ENCODE results near the gene VAV3.
"Not testable (repeated sequence)": the region's sequence is repeated elsewhere in the genome, so short reads cannot be mapped to it uniquely, and the experiment has no call there.

Gene VAV3

DNA sequence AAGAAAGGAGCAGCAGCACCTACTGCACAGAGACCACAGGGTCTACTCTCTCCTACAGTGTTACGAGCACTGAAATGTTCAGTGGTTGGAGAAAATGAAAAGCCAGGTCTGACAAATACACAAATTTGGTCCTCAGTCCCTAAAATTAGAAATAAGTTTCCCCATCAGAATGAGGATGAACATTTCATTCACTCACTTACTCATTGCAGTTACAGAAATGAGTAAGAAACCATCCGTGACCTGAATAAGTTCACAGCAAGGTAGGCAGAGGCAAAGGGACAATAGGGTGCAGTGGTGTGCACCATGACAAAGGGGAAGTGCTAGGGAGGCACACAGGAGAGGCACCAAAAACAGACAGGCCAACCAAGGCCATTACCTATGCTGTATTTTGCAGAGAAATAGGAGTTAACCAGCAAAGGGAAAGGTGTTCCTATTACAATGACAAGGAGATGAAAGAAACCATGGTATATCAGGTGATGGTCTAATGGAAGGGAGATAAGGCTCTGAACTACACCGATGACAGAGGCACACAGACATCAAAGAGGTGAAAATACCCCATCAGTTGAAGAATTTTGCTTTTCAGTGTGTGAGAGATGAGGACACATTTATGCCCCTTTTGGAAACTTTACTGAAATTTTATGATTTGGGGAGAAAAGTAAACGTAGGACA is 29.4 kb downstream of the VAV3 start:
- no peak for DNase-seq

DNA sequence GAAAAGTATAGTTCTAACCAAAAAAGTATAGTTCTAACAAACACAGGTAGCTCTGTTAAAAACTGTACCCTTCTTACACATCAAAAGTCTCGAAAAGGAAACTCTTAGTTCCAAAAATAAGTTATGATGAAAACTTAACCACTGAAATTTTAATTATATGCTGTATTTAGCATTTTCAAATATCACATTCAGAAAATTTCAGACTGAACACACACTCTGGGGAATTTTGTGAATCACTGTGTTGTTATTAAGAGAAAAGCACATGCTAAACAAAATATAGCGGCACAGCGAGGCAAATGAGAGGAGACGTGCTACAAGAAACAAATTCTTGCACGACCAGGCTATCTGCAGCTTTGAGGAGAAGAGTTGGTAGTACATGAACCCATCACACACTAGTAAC is 30.4 kb downstream of the VAV3 start:
- DNase-seq: peak; percentile 13

DNA sequence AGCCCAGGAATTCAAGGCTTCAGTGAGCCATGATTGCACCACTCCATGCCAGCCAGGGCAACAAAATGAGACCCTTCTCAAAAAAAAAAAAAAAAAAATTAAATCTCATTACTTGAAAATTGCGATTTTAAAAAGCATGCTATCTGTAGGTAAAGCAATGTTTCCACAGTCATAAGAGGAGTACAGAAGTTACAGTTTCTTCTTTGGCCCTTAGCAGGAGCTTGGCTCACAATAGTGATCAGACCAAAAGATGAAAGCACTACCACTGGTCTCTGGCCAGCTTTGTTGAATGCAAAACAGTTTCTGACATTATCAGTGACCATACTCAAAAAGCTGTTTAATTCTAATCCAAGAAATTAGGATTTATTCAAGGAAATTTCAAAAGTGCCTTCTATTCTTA is 31.2 kb downstream of the VAV3 start:
- DNase-seq: no peak

DNA sequence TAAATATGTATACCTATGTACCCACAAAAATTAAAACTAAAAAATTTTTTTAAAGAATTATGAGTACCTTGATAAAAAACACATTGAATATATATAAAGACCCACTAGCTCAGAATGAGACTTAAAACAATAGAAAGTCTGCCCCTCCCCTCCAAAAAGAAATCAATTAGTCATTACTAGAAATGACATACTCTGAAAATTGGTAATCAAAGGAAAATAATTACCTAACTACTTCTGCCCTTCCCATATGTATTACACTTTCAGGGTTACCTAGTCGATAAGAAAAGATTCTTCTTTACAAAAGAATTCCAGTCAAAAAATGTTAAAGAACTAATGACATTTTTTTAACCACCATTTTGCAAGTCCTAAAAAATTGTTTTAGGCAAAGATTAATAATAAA is 34.7 kb downstream of the VAV3 start:
- DNase-seq: no peak

DNA sequence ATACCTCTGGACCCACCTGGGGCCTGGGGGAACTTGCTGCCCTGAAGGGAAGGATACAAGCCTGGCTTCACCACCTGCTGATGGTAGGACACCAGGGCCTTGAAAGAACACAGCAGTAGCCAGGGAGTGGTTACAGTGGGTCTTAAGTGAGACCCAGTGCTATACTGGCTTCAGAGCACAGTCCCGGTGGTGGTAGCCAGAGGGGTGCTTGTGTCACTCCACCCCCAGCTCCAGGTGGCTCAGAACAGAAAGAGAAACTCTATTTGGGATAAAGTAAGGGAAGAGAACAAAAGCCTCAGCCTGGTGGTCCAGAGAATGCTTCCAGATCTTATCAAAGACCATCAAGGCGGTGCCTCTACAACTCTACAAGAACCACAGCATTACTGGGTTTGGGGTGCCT is 37.2 kb downstream of the VAV3 start:
- DNase-seq: no peak

DNA sequence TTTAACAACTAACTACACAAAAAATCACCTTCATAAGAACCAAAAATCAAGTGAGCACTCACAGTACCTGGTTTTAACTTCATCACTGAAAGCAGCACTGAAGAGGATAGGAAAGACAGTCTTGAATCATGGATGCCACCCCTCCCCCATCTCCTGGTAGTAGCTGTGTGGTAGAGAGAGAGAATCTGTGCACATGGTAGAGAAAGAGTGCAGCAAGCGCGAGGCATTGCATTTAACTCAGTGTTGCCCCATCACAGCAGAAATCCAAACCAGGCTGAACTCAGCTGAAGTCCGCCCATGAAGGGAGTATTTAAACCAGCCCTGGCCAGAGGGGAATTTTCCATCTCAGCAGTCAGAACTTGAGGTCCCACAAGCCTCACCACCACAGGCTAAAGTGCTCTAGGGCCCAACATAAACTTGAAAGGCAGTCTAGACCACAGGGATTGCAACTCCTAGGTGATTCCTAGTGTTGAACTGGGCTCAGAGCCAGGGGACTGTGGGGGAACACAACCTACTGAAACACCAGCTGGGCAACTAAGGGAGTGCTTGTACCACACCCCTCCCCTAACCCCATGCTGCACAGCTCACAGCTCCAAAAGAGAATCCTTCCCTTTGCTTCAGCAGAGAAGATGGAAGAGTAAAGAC is 38.4 kb downstream of the VAV3 start:
- no peak for DNase-seq

DNA sequence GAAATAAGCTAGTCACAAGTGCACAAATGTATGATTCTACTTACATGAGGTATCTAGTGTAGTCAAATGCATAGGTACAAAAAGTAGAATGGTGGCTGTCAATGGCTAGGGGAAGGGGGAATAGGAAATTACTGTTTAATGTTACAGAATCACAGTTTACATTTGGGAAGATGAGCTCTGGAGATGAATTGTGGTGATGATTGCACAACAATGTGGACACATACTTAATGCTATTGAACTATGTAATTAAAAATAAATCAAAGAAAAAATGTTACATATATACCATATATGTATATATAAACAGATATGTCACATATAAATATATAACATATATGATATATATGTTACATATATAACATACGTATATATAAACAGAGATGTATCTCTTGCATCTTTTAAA is 39.4 kb downstream of the VAV3 start:
- DNase-seq: no peak

DNA sequence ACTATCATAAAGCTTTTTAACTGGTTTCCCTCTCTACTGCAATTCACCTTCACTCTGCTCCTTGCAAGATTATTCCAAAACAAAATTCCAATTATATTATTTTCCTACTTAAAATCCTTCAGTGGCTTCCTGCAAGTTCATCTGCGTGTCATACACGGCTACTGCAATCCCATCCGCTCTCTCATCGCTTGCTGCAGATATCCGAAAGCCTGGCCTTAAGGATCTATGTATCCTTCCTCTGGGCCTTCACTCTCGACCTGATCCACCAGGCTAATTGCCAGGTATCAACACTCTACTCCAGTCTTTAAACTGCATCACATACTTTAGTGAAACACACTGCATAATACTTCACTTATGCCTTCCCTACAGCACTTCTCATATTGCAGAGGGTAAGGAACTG is 44.0 kb downstream of the VAV3 start:
- no peak for DNase-seq

DNA sequence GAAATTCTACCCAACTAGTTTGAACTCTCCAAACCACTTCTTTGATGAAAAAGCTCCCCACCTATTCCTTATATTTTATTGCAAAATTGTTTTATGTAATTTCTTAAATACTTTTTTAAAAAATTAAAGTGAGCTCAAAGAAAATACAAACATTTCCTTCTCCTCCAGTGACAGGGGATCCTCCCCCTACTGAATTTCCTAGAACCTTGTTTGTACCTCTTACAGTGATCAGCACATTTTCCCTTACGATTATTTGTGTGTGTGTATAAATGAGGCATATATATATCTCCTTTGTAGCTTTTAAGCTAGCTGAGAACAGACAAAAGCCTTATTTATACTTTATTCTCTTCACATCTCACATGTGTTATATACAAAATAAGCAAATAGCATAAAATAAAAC is 44.4 kb downstream of the VAV3 start:
- DNase-seq: no peak

DNA sequence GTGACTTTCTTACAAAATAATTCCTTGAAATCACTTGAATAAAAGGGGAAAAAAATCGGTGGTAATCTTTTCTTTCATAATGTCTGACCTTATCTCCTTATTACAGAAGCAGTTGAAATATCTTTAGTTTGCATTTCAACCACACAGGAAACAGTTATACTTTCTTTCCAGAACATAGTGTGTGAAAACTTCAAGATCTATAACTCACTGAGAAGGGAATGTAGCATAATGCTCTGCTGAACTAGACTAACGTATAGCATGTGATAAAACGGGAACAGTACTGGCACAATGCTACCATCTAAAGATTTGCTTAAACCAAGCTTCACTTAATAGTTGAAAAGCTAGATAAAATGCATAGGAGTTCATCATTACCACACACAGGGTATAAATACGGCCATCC is 45.0 kb downstream of the VAV3 start:
- no peak for DNase-seq

DNA sequence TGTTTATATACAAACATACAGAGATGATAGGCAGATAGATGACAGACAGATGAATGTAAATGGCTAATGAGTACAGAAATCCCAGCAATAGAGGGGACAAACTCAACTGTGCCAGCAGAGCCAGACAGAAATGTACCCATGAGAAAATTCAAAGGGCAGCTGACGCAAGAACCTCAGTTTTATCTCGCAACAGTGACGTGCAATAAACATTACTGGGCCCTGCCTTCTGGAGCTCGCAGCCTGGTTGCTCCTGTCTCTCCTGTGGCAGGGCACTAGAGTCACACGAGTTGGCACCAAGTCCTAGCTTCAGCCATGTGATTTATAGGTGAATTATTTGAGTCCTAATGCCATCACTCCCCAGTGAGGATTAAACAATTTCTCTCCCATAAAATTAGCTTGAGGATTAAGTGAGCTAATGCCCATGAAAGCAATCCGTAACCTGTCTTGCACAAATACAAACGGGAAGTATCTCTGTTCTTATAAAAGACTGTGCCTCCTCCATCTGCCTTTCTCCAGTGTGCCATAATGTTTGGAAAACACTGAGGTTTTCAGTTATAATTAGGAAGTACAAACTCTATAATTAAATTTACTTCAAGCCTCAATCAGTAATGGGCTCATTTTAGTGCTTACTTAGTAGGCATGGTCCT is 50.7 kb downstream of the VAV3 start:
- DNase-seq: no peak

DNA sequence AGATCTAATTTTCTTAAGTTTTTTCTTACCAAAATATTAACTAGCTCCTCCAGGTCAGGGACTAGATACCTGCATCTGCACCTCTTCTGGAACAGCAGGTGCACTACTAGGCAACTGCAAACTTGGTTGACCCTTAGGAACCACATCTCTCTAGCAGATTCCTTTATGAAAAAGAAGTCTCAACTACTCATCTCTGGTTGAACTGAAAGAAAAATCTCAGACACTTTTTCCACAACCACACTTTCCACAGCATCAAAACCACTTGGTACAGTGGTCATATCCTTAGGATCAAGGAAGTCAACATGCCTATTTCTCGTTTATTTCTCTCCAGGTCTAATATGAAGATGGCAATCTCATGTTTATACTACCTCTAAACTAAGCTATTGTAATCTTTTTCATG is 52.3 kb downstream of the VAV3 start:
- DNase-seq: no peak

DNA sequence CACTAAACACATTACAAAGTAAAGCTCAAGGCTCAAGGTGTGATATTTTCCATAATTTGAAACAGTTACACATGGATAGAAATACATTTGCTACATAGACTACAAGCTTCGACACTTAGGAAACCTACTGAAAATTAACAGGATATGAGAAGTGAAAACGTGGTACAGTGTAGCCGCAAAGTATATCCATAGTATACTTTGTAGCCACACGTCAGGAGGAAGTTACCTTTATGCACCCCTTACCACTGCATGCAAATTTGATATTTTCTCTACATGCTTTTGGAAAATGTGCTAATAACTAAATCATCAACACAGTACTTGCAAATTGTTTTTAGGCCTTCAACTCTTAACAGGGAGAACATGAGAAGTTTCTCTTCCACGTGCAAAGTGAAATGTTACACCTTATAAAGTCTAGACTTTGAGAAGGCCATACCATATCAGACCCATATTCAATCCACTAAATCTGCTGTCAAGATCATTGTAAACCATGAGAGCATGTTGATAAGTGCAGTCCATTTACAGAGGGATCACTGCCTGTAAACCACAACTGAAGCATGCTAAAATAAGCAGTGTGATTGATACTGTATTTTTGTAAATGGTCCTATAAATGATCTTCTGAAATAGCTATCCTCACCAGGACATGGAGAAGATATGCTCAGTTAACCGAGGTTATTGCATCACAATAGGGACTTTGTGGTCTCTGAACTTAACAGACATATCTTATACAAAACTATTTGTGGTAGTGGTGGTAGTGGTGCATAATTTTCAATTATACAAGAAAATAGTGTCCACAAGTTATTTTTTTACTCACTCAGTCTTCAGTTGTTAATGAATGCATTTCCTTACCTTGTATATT is 64.7 kb downstream of the VAV3 start:
- DNase-seq: no peak

DNA sequence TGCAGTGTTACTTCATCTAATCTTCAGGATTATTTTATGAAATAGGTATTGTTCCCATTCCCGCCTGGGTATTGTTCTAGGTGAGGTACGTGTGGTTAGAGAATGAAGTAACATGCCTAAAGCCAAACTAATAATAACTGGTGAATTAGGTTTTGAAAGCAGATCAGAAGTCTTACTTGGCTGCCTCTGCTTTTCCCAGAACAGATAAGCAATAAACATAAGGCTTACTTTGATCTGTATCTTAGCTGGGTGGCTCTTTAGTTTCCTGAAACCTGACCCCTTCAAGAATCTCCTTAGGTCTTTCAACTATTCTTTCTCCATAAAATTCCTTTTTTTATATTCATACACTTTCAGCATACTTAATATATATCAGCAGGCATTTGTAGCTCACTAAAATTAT is 65.3 kb downstream of the VAV3 start:
- no peak for DNase-seq

DNA sequence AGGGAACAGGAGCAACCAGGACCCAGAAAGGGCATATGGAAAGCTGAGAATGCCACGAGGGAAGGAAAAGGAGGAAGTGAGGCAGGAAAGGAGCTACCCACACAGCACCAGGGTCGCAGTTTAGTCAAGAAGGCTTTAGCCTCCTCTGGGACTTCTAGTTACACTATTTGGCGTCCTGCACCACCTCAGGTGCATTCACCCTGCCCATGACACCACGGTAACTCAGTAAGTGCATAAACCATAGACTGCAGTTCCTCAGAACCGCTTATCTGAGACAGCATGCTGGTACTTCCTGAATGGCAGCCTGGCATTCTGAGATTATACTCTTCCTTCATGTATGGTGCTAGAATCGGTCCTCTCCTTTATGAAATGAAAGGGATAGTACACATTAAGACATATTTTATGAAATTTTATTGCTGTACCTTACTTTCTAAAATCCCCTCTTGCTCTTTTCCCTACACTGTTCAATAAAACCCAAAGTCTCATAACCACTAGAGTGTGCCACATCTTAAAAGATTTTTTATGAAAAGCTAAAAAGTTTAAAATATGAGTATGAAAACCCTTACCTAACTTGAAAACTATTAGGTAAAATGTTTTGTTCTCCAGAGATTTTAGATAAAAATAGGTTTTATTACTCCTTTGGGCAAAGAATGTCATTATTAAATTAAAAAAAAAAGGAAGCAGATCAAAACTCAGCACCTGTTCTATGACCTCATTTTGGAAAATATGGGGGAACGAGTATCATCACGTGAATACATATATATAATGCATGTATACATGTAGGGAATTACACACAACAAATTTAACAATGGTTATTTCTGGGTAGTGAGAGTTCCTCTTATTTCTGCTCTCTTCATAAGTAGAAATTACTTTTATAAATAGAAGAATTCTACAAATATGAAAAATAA is 67.3 kb downstream of the VAV3 start:
- DNase-seq: no peak

DNA sequence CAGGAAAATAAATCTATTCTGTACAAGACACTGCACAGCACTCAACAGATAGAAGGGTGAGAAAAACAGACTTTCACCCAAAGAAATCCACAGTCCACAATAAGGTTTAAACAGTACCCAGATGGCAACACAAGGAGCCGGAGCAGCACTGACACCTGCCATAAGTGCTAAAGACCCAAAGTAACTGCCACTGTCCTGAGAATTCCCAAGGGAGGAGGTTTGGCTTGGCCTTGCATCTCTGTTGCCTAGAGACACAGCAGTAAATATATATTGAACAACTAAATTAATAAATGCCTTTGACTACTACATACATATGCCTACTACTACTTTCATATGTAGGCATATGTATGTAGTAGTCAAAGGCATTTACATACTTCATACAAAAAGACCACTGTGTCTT is 68.0 kb downstream of the VAV3 start:
- no peak for DNase-seq

DNA sequence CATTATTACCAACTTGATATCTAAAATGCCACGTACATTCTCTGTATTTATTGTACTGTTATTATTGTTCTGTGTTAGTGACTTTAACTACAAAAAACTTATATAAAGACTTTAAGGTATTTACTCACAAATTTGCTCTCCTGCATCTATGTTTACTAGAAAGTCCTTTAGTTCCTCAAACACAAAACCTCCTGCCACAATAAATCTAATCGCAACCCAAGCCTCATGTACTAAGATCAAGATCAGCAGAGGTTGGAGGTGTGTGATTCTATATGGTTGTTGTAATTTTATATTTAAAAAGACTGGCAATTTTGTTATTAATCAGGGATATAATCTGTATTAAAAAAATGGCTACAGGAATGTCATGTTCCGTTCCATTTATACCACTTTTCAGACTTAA is 68.6 kb downstream of the VAV3 start:
- no peak for DNase-seq

DNA sequence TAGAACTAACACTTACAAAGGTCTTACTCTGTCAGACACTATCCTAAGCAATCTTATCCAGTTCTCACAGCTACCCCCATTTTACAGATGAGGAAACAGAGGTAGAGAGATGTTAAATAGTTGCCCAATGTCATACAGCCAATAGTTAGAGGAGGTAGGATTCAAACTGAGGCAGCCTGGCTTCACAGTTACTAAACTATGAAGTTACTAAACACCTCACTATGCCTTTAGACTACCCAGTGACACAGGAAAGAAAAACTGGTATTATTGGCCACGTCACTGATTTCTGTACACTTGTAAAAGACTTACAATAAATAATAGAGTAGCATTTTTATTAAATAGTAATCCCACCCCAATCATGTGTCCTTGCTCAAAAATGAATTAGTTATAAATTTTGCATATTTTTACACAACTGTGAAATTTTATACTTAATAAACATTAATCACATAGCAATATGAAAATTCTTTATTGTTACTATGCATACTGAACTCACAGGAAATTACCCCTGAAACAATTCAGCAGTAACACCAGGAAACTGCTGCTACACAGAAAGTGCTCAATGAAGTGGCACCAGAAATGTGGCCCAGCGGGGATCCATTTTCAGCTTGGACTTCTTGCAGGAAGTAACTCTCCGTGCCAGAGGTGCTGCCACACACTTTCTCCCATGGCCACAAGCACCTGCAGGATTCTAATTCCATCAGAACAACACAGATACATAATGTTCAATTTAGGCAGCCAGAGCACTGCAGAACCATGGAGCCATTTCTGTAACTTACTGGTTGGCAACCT is 69.4 kb downstream of the VAV3 start:
- DNase-seq: no peak

DNA sequence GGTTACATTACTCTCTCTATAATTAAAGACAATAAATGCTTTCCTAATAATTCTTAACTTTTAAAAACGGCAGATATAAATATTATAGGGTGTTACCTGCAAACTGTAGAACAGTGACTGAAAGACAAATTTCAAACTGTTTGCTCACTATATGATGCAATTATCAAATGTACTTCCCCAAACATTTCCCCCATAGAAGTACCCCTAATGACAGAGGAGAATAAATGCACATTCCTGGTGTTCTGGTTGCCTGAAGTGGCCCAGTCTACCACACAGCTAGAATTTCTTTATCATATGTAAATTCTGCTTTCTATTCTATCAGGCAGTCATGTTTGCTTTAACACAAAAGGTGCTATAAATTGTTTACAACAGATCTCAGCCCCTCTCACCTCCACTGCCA is 70.4 kb downstream of the VAV3 start:
- no peak for DNase-seq

DNA sequence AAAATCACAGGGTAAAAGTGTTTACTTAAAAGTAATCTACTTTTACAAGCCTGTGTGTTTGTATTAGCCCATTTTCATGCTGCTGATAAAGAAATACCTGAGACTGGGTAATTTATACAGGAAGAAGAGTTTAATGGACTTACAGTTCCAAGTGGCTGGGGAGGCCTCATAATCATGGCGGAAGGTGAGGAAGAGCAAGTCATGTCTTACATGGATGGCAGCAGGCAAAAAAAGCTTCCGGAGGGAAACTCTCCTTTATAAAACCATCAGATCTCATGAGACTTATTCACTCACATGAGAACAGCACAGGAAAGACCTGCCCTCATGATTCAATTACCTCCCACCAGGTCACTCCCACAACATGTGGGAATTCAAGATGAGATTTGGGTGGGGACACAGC is 71.6 kb downstream of the VAV3 start:
- not testable (repeated sequence) for DNase-seq

DNA sequence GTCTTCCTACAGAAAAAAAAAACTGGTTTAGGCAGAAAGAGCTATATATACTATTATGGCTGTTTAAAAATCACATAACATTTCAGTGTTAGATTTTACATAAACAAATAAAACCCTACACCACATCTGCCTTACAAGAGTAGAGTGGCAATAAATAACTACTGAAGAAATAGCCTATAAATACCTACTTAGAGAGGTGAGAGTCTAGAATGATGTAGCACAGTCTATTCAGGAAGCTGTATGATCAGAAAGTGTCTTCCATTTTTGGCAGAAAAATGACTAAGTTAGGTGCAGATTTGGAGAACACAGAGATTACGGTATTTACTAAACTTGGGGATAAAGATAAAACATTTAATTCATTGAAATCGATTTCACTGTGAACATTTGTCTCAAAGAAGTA is 75.5 kb downstream of the VAV3 start:
- DNase-seq: no peak

DNA sequence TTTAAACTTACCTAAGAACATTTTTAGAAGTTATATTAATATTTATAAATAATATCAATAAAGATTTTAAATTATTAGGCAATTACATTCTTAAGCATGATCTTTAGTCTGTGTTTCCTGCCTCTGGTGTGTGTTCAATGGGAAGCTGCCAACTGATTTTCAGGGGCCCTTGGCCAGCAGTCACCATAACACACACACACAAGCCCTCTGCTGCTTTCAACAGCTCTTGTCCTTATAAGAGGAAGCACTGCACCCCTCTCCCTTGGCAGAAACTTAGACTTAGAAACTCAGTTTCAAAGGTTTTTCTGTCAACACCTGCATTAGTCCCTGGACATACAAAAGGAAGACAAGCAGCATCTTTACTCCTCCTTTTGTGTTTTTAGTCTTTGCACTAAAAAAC is 81.4 kb downstream of the VAV3 start:
- no peak for DNase-seq

All from fibroblast of skin of right quadriceps (primary cell).